ENCODE results near the gene MAN1A2.
"Not testable (repeated sequence)": the region's sequence is repeated elsewhere in the genome, so short reads cannot be mapped to it uniquely, and the experiment has no call there.

The MAN1A2 gene

GRCh38 chr1:117398957-117399356 lies 31.7 kb downstream of the MAN1A2 start:
- no peak for DNase-seq (ENCODE audit: low read depth in 2 of 2)

GRCh38 chr1:117401761-117402160 lies 34.5 kb downstream of the MAN1A2 start:
- no peak for DNase-seq (ENCODE audit: low read depth in 2 of 2)

GRCh38 chr1:117403597-117403996 lies 36.3 kb downstream of the MAN1A2 start:
- no peak for DNase-seq (ENCODE audit: low read depth in 2 of 2)

GRCh38 chr1:117405042-117405441 lies 37.8 kb downstream of the MAN1A2 start:
- DNase-seq (ENCODE audit: low read depth in 2 of 2): no peak

GRCh38 chr1:117412472-117412871 lies 45.2 kb downstream of the MAN1A2 start:
- DNase-seq (ENCODE audit: low read depth in 2 of 2): no peak

GRCh38 chr1:117413412-117413811 lies 46.2 kb downstream of the MAN1A2 start:
- no peak for DNase-seq (ENCODE audit: low read depth in 2 of 2)

GRCh38 chr1:117414943-117415342 lies 47.7 kb downstream of the MAN1A2 start:
- no peak for DNase-seq (ENCODE audit: low read depth in 2 of 2)

GRCh38 chr1:117416004-117416403 lies 48.8 kb downstream of the MAN1A2 start:
- no peak for DNase-seq (ENCODE audit: low read depth in 2 of 2)

- no peak for DNase-seq (ENCODE audit: low read depth in 2 of 2)
Measured at GRCh38 chr1:117416546-117417125, 49.4 kb downstream of the MAN1A2 start.

- no peak for DNase-seq (ENCODE audit: low read depth in 2 of 2)
Measured at GRCh38 chr1:117425050-117425734, 57.9 kb downstream of the MAN1A2 start.

GRCh38 chr1:117427297-117427696 lies 60.0 kb downstream of the MAN1A2 start:
- no peak for DNase-seq (ENCODE audit: low read depth in 2 of 2)

GRCh38 chr1:117433943-117434342 lies 66.7 kb downstream of the MAN1A2 start:
- DNase-seq (ENCODE audit: low read depth in 2 of 2): no peak

- DNase-seq (ENCODE audit: low read depth in 2 of 2): no peak
Measured at GRCh38 chr1:117436513-117436912, 69.3 kb downstream of the MAN1A2 start.

- no peak for DNase-seq (ENCODE audit: low read depth in 2 of 2)
Measured at GRCh38 chr1:117447661-117448060, 80.4 kb downstream of the MAN1A2 start.

GRCh38 chr1:117452216-117452615 lies 85.0 kb downstream of the MAN1A2 start:
- no peak for DNase-seq (ENCODE audit: low read depth in 2 of 2)

GRCh38 chr1:117453958-117454357 lies 86.7 kb downstream of the MAN1A2 start:
- no peak for DNase-seq (ENCODE audit: low read depth in 2 of 2)

- DNase-seq (ENCODE audit: low read depth in 2 of 2): not testable (repeated sequence)
Measured at GRCh38 chr1:117458410-117458809, 91.2 kb downstream of the MAN1A2 start.

- DNase-seq (ENCODE audit: low read depth in 2 of 2): no peak
Measured at GRCh38 chr1:117466761-117467160, 99.5 kb downstream of the MAN1A2 start.

- no peak for DNase-seq (ENCODE audit: low read depth in 2 of 2)
Measured at GRCh38 chr1:117467336-117467735, 100.1 kb downstream of the MAN1A2 start.

- DNase-seq (ENCODE audit: low read depth in 2 of 2): no peak
Measured at GRCh38 chr1:117473063-117473462, 105.8 kb downstream of the MAN1A2 start.

- not testable (repeated sequence) for DNase-seq (ENCODE audit: low read depth in 2 of 2)
Measured at GRCh38 chr1:117475495-117475894, 108.2 kb downstream of the MAN1A2 start.

GRCh38 chr1:117479086-117479485 lies 111.8 kb downstream of the MAN1A2 start:
- DNase-seq (ENCODE audit: low read depth in 2 of 2): no peak

GRCh38 chr1:117481410-117481809 lies 114.2 kb downstream of the MAN1A2 start:
- DNase-seq (ENCODE audit: low read depth in 2 of 2): no peak

GRCh38 chr1:117493906-117494305 lies 126.7 kb downstream of the MAN1A2 start:
- no peak for DNase-seq (ENCODE audit: low read depth in 2 of 2)
